ENCODE measurements around the gene GAREM2. TPM values are rescaled to one million over a fixed set of nuclear protein-coding genes. Genes with fewer than 3 reads are reported as not detected.

The GAREM2 gene
- total RNA-seq, 1 donor from 2014 or later: 27.5 TPM

- Mint-ChIP-seq H3K4me3 (no peak overlapping the region), H3K9me3 (no peaks in the 10 kb centered on the region), H3K4me1 (peaks cover 32% of the 10 kb centered on the region), H3K36me3 (peaks cover 55% of the 10 kb centered on the region), H3K27me3 (ENCODE audit: low read depth) (no peaks in the 10 kb centered on the region), H3K27ac (no peak overlapping the region)
- DNase-seq (ENCODE audit: low spot score in 2 of 2, unreplicated experiment in 2 of 2): no peak
- no peak for TF ChIP-seq CTCF (IDR thresholded peaks at IDR 0.05; ENCODE audit: unreplicated experiment)
These were observed 24.6 kb downstream of the GAREM2 start for GRCh38 chr2:26197516-26197915.

- no peak overlapping the region for H3K4me3 Mint-ChIP-seq
- H3K4me1 Mint-ChIP-seq: no peaks in the 10 kb centered on the region
- TF ChIP-seq CTCF (IDR thresholded peaks at IDR 0.05; ENCODE audit: unreplicated experiment): no peak
- no peak overlapping the region for H3K27ac Mint-ChIP-seq
- H3K36me3 Mint-ChIP-seq: peaks cover 58% of the 10 kb centered on the region
- DNase-seq (ENCODE audit: low spot score in 2 of 2, unreplicated experiment in 2 of 2): no peak
- no peaks in the 10 kb centered on the region for H3K9me3 Mint-ChIP-seq
- H3K27me3 Mint-ChIP-seq (ENCODE audit: low read depth): no peaks in the 10 kb centered on the region
These were observed 30.1 kb downstream of the GAREM2 start for GRCh38 chr2:26202981-26203490.

- H3K9me3 Mint-ChIP-seq: no peaks in the 10 kb centered on the region
- TF ChIP-seq CTCF (IDR thresholded peaks at IDR 0.05; ENCODE audit: unreplicated experiment): no peak
- H3K4me3 Mint-ChIP-seq: no peak overlapping the region
- no peaks in the 10 kb centered on the region for H3K4me1 Mint-ChIP-seq
- no peaks in the 10 kb centered on the region for H3K27me3 Mint-ChIP-seq (ENCODE audit: low read depth)
- H3K36me3 Mint-ChIP-seq: peaks cover 54% of the 10 kb centered on the region
- DNase-seq (ENCODE audit: low spot score in 2 of 2, unreplicated experiment in 2 of 2): no peak
- no peak overlapping the region for H3K27ac Mint-ChIP-seq
These were observed 31.0 kb downstream of the GAREM2 start for GRCh38 chr2:26203906-26204305.

- no peak for DNase-seq (ENCODE audit: low spot score in 2 of 2, unreplicated experiment in 2 of 2)
- no peak for TF ChIP-seq CTCF (IDR thresholded peaks at IDR 0.05; ENCODE audit: unreplicated experiment)
- peaks cover 48% of the 10 kb centered on the region for H3K36me3 Mint-ChIP-seq
- H3K4me3 Mint-ChIP-seq: no peak overlapping the region
- H3K4me1 Mint-ChIP-seq: no peaks in the 10 kb centered on the region
- H3K27ac Mint-ChIP-seq: no peak overlapping the region
- peaks cover 5% of the 10 kb centered on the region for H3K9me3 Mint-ChIP-seq
- no peaks in the 10 kb centered on the region for H3K27me3 Mint-ChIP-seq (ENCODE audit: low read depth)
These were observed 39.1 kb downstream of the GAREM2 start for GRCh38 chr2:26212011-26212410.

- Mint-ChIP-seq H3K4me1 (no peaks in the 10 kb centered on the region), H3K4me3 (no peak overlapping the region), H3K9me3 (peaks cover 18% of the 10 kb centered on the region), H3K36me3 (peaks cover 62% of the 10 kb centered on the region), H3K27me3 (ENCODE audit: low read depth) (no peaks in the 10 kb centered on the region), H3K27ac (no peak overlapping the region)
- no peak for DNase-seq (ENCODE audit: low spot score in 2 of 2, unreplicated experiment in 2 of 2)
- no peak for TF ChIP-seq CTCF (IDR thresholded peaks at IDR 0.05; ENCODE audit: unreplicated experiment)
These were observed 41.9 kb downstream of the GAREM2 start for GRCh38 chr2:26214759-26215158.

GRCh38 chr2:26215833-26216232, 42.9 kb downstream of the GAREM2 start:
- H3K9me3 Mint-ChIP-seq: peaks cover 18% of the 10 kb centered on the region
- no peak overlapping the region for H3K27ac Mint-ChIP-seq
- no peaks in the 10 kb centered on the region for H3K4me1 Mint-ChIP-seq
- H3K36me3 Mint-ChIP-seq: peaks cover 64% of the 10 kb centered on the region
- H3K27me3 Mint-ChIP-seq (ENCODE audit: low read depth): no peaks in the 10 kb centered on the region
- no peak for TF ChIP-seq CTCF (IDR thresholded peaks at IDR 0.05; ENCODE audit: unreplicated experiment)
- H3K4me3 Mint-ChIP-seq: no peak overlapping the region
- DNase-seq (ENCODE audit: low spot score in 2 of 2, unreplicated experiment in 2 of 2): no peak
